HG02840 (cell line): ENCODE measurements around the gene HCK.

Experiments used
- ATAC-seq: cut with Tn5 transposase; IDR thresholded peaks from one replicate; pipeline ENCODE4 v1.9.1; 2021; ENCODE audit warnings: mild to moderate bottlenecking, moderate library complexity, moderate number of reproducible peaks; ENCODE audit not compliant: unreplicated experiment, low FRiP score

The HCK gene

GRCh38 chr20:32124916-32125454 is 72.9 kb downstream of the HCK start:
- ATAC-seq: no peak

GRCh38 chr20:32125506-32125905 is 73.5 kb downstream of the HCK start:
- ATAC-seq: no peak

GRCh38 chr20:32126919-32127318 is 74.9 kb downstream of the HCK start:
- no peak for ATAC-seq

- no peak for ATAC-seq
These were observed 75.3 kb downstream of the HCK start for GRCh38 chr20:32127347-32127746.

GRCh38 chr20:32128167-32128566 is 76.1 kb downstream of the HCK start:
- ATAC-seq: no peak

GRCh38 chr20:32129863-32130262 is 77.8 kb downstream of the HCK start:
- no peak for ATAC-seq

GRCh38 chr20:32130352-32130751 is 78.3 kb downstream of the HCK start:
- no peak for ATAC-seq

GRCh38 chr20:32130965-32131364 is 78.9 kb downstream of the HCK start:
- ATAC-seq: no peak

GRCh38 chr20:32132911-32133549 is 81.0 kb downstream of the HCK start:
- ATAC-seq: no peak

GRCh38 chr20:32134026-32134425 is 82.0 kb downstream of the HCK start:
- ATAC-seq: no peak

- no peak for ATAC-seq
These were observed 84.0 kb downstream of the HCK start for GRCh38 chr20:32135983-32136515.

GRCh38 chr20:32138921-32139320 is 86.9 kb downstream of the HCK start:
- no peak for ATAC-seq

- ATAC-seq: no peak
These were observed 87.9 kb downstream of the HCK start for GRCh38 chr20:32139947-32140346.

- no peak for ATAC-seq
These were observed 88.6 kb downstream of the HCK start for GRCh38 chr20:32140603-32141002.

- ATAC-seq: no peak
These were observed 89.5 kb downstream of the HCK start for GRCh38 chr20:32141465-32141980.

- ATAC-seq: no peak
These were observed 90.0 kb downstream of the HCK start for GRCh38 chr20:32142088-32142487.

GRCh38 chr20:32142991-32143390 is 90.9 kb downstream of the HCK start:
- no peak for ATAC-seq

- ATAC-seq: no peak
These were observed 93.0 kb downstream of the HCK start for GRCh38 chr20:32144898-32145662.

GRCh38 chr20:32149566-32150170 is 97.6 kb downstream of the HCK start:
- no peak for ATAC-seq

GRCh38 chr20:32150291-32150848 is 98.3 kb downstream of the HCK start:
- ATAC-seq: no peak
